ENCODE results near the gene TSPAN9. TPM values are rescaled to one million over a fixed set of nuclear protein-coding genes. Genes with fewer than 3 reads are reported as not detected.

Gene TSPAN9
- total RNA-seq, 1 donor from 2014 or later, result 31.7 TPM

DNA sequence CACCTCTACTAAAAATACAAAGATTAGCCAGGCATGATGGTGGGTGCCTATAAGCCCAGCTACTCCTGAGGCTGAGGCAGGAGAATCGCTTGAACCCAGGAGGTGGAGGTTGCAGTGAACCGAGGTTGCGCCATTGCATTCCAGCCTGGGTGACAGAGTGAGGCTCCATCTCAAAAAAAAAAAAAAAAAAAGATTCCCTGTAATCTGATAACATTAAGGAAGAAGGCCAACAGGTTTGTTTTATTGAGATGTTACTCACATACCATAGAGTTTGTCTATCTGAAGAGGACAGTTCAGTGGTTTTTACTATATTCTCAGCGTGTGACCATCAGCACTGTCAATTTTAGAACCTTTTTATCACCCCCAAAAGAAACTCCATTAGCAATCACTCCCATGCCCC, 37.5 kb downstream of the TSPAN9 start:
- TF ChIP-seq, protein P1, sequence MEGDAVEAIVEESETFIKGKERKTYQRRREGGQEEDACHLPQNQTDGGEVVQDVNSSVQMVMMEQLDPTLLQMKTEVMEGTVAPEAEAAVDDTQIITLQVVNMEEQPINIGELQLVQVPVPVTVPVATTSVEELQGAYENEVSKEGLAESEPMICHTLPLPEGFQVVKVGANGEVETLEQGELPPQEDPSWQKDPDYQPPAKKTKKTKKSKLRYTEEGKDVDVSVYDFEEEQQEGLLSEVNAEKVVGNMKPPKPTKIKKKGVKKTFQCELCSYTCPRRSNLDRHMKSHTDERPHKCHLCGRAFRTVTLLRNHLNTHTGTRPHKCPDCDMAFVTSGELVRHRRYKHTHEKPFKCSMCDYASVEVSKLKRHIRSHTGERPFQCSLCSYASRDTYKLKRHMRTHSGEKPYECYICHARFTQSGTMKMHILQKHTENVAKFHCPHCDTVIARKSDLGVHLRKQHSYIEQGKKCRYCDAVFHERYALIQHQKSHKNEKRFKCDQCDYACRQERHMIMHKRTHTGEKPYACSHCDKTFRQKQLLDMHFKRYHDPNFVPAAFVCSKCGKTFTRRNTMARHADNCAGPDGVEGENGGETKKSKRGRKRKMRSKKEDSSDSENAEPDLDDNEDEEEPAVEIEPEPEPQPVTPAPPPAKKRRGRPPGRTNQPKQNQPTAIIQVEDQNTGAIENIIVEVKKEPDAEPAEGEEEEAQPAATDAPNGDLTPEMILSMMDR (conservative IDR thresholded peaks at IDR 0.05), result no peak
- DNase-seq (ENCODE audit: extremely low spot score, unreplicated experiment), result no peak
- Mint-ChIP-seq H3K4me3 (no peak overlapping the region), H3K9me3 (no peaks in the 10 kb centered on the region), H3K36me3 (peaks cover 17% of the 10 kb centered on the region), H3K4me1 (ENCODE audit: unreplicated experiment) (peaks cover 25% of the 10 kb centered on the region), H3K27me3 (no peaks in the 10 kb centered on the region), H3K27ac (no peak overlapping the region)

DNA sequence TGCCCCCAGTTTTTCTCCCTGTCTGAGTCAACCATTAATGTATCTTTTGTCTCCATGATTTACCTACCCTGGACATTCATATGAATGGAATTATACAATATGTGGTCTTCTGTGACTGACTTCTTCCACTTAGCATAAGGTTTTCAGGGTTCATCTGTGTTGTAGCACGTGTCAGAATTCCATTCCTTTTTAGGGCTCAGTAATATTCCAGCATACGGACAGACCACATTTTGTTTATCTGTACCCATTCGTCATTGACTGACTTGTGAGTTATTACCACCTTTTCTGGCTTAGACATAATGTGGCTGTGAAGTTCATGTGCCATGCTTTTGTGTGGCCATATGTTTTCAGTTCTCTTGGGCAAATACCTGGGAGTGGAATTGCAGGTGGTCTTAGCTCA, 37.9 kb downstream of the TSPAN9 start:
- Mint-ChIP-seq H3K9me3 (no peaks in the 10 kb centered on the region), H3K4me3 (no peak overlapping the region), H3K27ac (no peak overlapping the region), H3K4me1 (ENCODE audit: unreplicated experiment) (peaks cover 25% of the 10 kb centered on the region), H3K36me3 (peaks cover 17% of the 10 kb centered on the region), H3K27me3 (no peaks in the 10 kb centered on the region)
- DNase-seq (ENCODE audit: extremely low spot score, unreplicated experiment), result no peak
- TF ChIP-seq, protein P1 (conservative IDR thresholded peaks at IDR 0.05), result no peak

DNA sequence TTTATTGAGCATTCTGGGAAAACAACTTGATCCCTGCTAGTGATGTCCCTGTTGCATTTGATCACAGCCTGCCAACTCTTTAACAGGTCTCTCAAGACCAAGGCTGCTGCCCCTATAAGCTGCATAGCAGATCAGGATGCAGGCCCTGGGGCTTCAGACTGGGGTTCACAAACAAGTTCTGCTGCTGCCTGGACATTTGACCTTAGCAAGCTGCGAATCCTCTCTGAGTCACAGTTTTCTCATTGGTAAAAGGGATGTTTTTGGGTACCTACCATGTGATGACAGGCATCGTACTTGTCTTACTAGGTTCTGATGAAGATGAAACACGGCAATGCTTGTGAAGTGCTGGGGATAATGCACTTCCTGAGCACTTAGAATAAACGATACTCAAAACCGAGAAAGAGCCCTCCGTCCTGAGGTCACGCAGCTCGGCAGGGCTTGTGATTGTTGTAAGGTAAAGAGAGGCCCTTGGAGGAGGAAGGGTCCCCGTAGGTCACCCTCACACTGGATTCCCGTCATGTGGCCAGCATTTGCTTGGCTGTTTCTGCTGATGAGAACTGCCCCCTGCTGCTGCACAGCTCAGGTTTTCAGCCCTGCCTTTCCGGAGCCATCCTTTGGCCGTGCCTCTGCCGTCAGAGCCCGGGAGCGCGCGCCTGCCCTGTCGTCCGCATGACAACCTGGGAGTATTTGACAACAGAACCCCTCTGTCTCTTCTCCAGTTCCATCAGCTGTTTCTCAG, 39.1 kb downstream of the TSPAN9 start:
- TF ChIP-seq, protein P1 (conservative IDR thresholded peaks at IDR 0.05), result no peak
- H3K9me3 Mint-ChIP-seq, result no peaks in the 10 kb centered on the region
- H3K4me1 Mint-ChIP-seq (ENCODE audit: unreplicated experiment), result peaks cover 25% of the 10 kb centered on the region
- no peaks in the 10 kb centered on the region for H3K27me3 Mint-ChIP-seq
- peaks cover 16% of the 10 kb centered on the region for H3K36me3 Mint-ChIP-seq
- H3K27ac Mint-ChIP-seq, result peak overlapping the region; percentile 61
- DNase-seq (ENCODE audit: extremely low spot score, unreplicated experiment), result no peak
- H3K4me3 Mint-ChIP-seq, result no peak overlapping the region

DNA sequence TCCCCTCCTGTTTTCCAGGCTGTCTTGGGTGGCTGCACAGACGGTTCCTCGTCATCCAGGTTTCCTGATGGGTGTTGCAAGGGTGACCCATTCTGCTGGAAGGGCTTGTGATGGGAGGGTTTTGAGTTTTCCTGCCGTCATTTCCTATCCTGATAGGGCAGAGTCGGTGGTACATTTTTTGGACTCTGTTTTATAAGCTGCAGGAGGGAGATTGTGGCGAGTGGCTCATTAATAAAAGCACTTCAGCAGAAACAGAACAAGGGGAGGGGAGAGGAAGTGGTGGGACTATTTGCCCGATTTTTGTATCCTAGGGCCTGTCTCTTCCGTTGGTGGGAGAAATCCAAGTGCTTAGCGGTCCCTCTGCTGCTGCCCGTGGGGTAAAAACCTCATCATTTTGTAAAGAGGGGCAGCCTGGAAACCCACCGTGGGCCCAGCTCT, 40.0 kb downstream of the TSPAN9 start:
- peaks cover 25% of the 10 kb centered on the region for H3K4me1 Mint-ChIP-seq (ENCODE audit: unreplicated experiment)
- TF ChIP-seq, protein P1 (conservative IDR thresholded peaks at IDR 0.05), result no peak
- no peaks in the 10 kb centered on the region for H3K9me3 Mint-ChIP-seq
- H3K4me3 Mint-ChIP-seq, result no peak overlapping the region
- peak overlapping the region; percentile 13 for H3K27ac Mint-ChIP-seq
- peaks cover 13% of the 10 kb centered on the region for H3K36me3 Mint-ChIP-seq
- DNase-seq (ENCODE audit: extremely low spot score, unreplicated experiment), result no peak
- H3K27me3 Mint-ChIP-seq, result no peaks in the 10 kb centered on the region

DNA sequence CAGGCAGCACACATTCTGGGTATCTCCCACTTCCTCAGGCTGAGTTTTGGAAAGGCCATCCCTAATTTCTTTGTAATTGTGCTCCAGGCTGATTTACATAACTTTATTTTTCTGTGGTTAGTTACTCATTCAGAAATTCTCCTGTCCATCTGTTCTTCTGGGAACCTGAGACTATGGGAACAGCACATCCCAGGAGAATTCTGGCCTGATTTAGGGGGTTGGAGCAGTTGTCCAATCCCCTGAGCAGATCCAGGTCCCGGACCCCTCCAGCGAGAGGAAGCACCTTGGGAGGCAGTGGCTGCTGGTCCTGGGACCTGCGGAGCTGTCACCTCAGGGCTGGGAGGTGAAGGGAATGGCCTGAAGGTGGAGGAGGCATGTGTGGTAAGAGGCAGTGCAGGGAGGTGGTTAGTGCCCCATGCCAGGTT, 40.4 kb downstream of the TSPAN9 start:
- Mint-ChIP-seq H3K36me3 (peaks cover 13% of the 10 kb centered on the region), H3K4me3 (no peak overlapping the region), H3K9me3 (no peaks in the 10 kb centered on the region), H3K27me3 (no peaks in the 10 kb centered on the region), H3K4me1 (ENCODE audit: unreplicated experiment) (peaks cover 25% of the 10 kb centered on the region), H3K27ac (no peak overlapping the region)
- TF ChIP-seq, protein P1 (conservative IDR thresholded peaks at IDR 0.05), result no peak
- DNase-seq (ENCODE audit: extremely low spot score, unreplicated experiment), result no peak

Data from type B pancreatic cell (in vitro differentiated cells).